Activated T-cell treated with anti-CD3 and anti-CD28 coated beads, Interleukin-2, amount 50 U/mL, for 48 hours (primary cell): ENCODE results near the gene DLX4.
A peak's percentile ranks its signal among the peaks of the same experiment; 100 is the strongest.

ENCODE experiments used
- DNase-seq, 2 experiments: peaks; one replicate each; pipeline ENCODE4 v3.0.0-alpha.2; 2020

Gene DLX4

GRCh38 chr17:49989518-49989880 is 20.5 kb downstream of the DLX4 start:
- DNase-seq = no peak

DNA sequence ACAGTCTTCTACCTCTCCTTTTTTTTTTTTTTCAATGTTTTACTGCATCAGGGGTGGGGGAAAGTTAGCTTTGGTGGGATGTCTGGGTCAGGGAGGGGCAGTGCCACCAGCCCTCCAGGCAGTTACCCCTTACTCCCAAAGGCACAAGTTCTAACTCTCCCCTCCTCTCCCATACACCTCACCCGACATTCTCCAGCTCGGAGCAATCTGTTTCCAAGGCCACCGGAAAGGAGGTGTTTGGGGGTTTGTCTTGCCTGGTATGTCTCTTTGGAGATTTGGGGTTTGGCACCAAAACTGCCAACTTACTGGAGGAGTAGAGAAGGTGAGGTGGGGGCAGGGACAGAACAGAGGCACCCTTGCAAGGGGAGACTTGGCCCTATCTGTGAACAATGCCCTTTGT is 21.3 kb downstream of the DLX4 start:
- no peak for DNase-seq

- peak in 1 of 2 experiments; percentile 8 for DNase-seq
Measured at GRCh38 chr17:49990921-49991320, 21.9 kb downstream of the DLX4 start.

DNA sequence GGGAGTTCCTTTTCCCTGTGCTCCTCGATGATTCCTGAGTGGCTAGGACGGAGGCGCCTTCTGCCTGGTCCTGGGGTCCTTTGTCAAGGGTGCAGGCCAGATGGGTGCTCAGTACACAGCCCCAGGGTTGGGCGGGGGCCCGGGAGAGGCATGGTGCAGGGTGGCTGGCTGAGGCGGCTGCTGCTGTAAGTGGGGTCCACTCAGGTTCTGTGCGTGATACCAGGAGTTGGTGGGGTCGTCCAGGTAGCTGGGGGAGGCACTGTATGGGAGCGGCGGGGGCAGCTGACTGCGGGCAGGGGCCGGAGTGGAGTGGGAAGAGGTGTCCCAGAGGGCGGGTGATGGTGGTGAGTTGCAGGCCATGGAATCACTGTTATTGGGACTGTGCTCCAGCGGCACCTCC is 22.4 kb downstream of the DLX4 start:
- DNase-seq = no peak

- DNase-seq = peak in 1 of 2 experiments; percentile 10
Measured at GRCh38 chr17:49992191-49992932, 23.4 kb downstream of the DLX4 start.

- peak; percentile 29 for DNase-seq
Measured at GRCh38 chr17:49992933-49993422, 24.0 kb downstream of the DLX4 start.

GRCh38 chr17:49993423-49994060 is 24.6 kb downstream of the DLX4 start:
- peak; percentile 43 to 55 for DNase-seq

GRCh38 chr17:49994085-49995054 is 25.4 kb downstream of the DLX4 start:
- DNase-seq = peak; percentile 49 to 58

DNA sequence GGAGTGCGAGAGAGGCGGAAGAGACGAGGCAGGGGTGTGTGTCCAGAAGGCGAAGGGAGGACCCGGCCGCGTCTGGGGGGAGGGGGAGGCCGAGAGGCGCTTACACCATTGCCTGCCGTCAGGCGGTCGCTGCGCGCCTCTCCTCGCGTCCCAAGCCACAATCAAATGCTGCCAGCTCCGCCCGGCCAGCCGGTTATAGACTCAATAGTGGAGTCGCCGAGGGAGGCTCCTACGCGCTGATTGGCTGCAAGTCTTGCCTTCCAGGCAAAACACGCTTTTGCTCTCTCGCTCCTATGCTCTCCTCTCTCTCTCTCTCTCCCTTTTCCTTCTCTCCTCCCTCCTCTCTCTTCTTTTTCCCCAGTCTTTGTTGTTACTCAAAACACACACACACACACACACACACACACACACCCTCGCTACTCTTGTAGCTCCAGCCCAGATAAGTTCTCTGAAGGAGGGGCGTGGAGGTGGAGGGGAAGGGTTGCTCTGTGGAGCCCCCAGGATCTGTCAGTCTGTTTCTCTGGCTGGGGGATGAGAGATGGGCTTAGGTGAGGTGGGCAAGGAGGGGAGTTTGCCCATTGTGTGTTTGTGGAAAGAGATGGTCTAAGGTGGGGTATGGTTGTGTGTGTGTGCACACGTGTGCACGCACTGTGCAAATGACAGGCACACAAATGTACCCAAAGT is 26.2 kb downstream of the DLX4 start, which contains the start of gene DLX3:
Gene DLX3, minus strand, starts transcription at position 170 of the 684 bp plus-strand sequence. CDS start 226 bp downstream, outside the sequence.
- DNase-seq = peak in 1 of 2 experiments; percentile 57

DNA sequence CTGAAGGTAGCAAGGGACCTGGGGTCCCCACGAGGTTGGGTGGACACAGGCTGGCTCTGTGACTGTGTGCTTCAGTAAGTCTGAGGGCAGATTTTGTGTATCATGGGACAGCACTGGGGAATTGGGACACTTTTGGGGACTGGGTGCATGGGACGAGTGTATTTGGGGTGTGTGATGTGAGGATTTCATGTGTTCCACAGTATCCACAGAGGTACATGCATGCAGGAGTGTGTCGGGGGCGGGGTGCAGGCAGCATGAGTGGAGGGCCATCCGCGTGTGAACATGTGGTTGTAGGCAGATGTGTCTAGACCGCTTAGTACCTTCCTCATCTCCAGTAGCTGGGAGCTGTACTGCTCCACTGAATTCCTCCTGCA is 27.1 kb downstream of the DLX4 start:
- peak in 1 of 2 experiments; percentile 31 for DNase-seq

- peak; percentile 80 to 83 for DNase-seq
Measured at GRCh38 chr17:49996495-49997300, 27.7 kb downstream of the DLX4 start.

DNA sequence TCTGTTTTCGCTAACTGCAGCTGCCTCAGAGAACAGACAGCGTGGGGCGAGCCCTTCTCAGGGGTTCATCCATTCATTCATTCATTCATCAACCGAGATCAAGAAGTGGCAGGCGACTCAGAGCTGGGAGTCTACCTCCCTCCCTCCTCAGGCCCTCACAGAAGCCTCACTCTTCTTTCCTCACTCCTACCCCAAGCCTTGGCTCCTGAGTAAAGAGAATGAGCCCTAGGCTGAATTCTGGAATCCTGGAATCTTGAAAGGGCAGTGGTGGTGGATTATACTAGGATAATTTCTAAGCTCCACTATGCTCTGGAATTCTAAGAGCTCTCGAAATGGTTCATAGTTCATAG is 28.3 kb downstream of the DLX4 start:
- DNase-seq = peak in 1 of 2 experiments; percentile 17

DNA sequence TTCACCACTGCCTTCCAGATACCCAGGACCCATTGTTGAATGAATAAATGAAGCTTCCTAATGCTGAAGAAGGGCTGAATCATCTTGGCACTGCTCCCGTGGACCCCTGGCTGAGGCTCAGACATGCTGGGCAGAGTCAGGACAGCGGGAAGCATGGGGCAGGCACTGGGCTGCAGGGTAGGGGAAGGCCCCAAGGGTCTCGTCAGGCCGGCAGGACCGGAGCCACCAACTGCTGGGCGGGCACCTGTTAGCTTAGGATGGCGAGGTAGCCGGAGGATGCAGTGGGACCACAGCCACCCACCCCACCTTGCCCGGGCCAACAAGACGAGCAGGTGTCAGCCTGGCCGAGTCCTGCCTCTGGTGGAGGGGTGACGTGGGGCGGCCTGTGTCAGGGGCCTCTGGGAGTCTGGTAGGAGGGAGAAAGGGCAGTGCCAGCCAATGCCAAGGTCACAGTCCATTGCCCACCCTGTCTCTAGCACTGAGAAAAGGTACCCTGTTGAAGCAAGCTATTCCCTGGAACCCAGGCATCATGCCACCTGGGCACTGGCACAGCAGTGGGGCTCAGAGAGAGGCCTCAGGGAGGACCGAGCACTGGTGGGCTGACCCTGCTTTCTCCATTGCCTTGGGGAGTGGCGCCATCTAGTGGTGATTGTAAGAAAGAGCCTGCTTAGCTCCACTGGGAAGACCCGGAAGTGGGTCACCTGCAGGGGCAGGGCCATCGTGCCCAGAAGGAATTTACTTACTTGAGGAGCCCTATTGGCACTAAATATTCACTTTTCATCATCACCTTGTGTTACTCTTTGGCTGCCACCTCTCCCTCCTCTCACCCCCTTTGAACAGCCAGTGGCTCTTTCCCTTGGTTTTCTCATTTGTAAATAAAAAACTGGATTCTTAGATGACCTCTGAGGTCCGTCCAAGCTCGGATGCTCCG is 29.0 kb downstream of the DLX4 start:
- peak; percentile 89 to 91 for DNase-seq

- no peak for DNase-seq
Measured at GRCh38 chr17:49998836-49999511, 30.0 kb downstream of the DLX4 start.

- DNase-seq = no peak
Measured at GRCh38 chr17:50003911-50004310, 34.9 kb downstream of the DLX4 start.

DNA sequence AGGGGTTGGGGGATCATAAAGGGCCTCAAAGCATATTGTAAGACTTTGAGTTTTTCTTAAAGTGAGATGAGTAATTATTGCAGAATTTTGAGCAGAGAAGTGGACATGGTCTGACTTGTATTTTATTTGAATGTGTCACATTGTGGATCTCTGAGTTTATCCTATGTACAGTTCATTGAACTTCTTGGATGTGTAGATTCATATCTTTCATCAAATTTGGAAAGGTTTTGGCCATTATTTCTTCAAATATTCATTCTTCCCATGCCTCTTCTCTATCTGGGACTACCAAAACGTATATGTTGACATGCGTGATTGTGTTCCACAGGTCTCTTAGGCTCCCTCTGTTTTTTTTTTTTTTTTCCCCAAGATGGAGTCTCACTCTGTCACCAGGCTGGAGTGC is 40.3 kb downstream of the DLX4 start:
- no peak for DNase-seq

- no peak for DNase-seq
Measured at GRCh38 chr17:50013079-50013478, 44.1 kb downstream of the DLX4 start.

- no peak for DNase-seq
Measured at GRCh38 chr17:50014471-50015088, 45.6 kb downstream of the DLX4 start.

DNA sequence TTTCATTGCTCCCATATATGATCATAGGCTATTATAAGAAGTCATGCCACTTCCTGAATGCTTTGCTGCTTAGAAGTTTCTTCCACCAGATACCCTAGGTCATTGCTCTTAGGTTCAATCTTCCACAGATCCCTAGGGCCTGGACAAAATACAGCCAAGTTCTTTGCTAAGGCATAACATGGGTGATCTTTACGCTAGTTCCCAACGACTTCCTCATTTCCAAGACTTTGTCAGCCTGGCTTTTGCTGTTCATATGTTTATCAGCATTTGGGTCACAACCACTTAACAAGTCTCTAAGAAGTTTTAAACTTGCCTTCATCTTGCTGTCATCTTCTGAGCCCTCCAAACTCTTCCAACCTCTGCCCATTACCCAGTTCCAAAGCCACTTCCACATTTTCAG is 46.2 kb downstream of the DLX4 start:
- no peak for DNase-seq
